Esophagus muscularis mucosa (tissue), 3 donors: ENCODE results near the gene ECEL1.

Experiments used
- CTCF ChIP-seq, 3 experiments: fragments of 200-600 bp in 2 of 3; fragments of 450-650 bp in 1 of 3; sonication (generic) in 2 of 3; IDR thresholded peaks; one replicate each; pipeline ENCODE4 v1.5.1; 2017 to 2019; ENCODE audit warnings: antibody characterized with exemption in 3 of 3, mild to moderate bottlenecking in 2 of 3, moderate library complexity in 1 of 3
- POLR2A ChIP-seq: fragments of 450-650 bp; IDR thresholded peaks from one replicate; pipeline ENCODE4 v1.6.1; 2017; ENCODE audit warnings: antibody characterized with exemption, moderate library complexity, mild to moderate bottlenecking, low read depth
- POLR2AphosphoS5 ChIP-seq, 2 donors: sonication (generic); formaldehyde crosslinking; IDR thresholded peaks; one replicate each; pipeline ENCODE4 v1.6.1; 2017; ENCODE audit warnings: antibody characterized with exemption in 2 of 2

GRCh38 chr2:232464544-232464885 is 23.1 kb downstream of the ECEL1 start:
- TF ChIP-seq CTCF (IDR thresholded peaks at IDR 0.05) (no peak), POLR2AphosphoS5 (IDR thresholded peaks at IDR 0.05) (no peak), POLR2A (no peak)
